BE2C (cell line): ENCODE data around the gene LRRC3B.

Experiments used
- DNase-seq: peaks from one replicate; pipeline ENCODE4 v3.0.0-alpha.2; 2020
- H3K27me3 ChIP-seq: fragments of 250-450 bp; sonication (Bioruptor Pico); 2 replicates; pipeline ENCODE4 v1.5.1; 2020; ENCODE audit warnings: mild to moderate bottlenecking
- H3K36me3 ChIP-seq: fragments of 250-450 bp; sonication (Bioruptor Pico); 2 replicates; pipeline ENCODE4 v1.5.1; 2020; ENCODE audit warnings: mild to moderate bottlenecking
- H3K4me1 ChIP-seq: fragments of 250-450 bp; sonication (Bioruptor Pico); 2 replicates; pipeline ENCODE4 v1.5.1; 2020
- H3K4me3 ChIP-seq: 2 replicates; pipeline ENCODE4 v1.5.1; 2011; ENCODE audit warnings: low read depth, low read length
- H3K9me3 ChIP-seq: fragments of 250-450 bp; sonication (Bioruptor Pico); 2 replicates; pipeline ENCODE4 v1.5.1; 2020
- CTCF ChIP-seq: IDR thresholded peaks from 2 replicates; pipeline ENCODE4 v1.5.1; 2012; ENCODE audit warnings: mild to moderate bottlenecking, low read depth, low read length

Gene LRRC3B

DNA sequence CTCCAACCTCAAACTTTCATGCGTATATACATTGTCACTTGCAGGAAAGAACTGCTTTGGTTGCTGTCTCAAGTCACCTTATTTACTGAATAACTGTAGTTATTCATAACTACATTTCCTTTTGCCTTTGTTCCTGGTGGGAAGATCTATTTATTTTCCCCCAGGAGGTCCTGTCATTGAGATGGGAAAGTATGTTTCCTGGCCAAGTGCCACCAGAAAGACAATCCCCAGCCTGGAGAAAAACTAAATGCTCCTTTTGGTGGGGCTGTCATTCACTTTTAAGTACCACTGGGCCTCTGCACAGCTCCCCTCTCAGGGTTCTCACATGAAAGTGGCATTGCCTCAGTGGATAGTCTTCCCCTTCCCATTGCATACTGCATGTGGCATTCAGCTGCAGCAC lies 59.8 kb downstream of the LRRC3B start:
- no peak for DNase-seq
- Histone ChIP-seq H3K27me3 (no peaks in the 10 kb centered on the region), H3K36me3 (no peaks in the 10 kb centered on the region), H3K9me3 (no peaks in the 10 kb centered on the region), H3K4me1 (no peaks in the 10 kb centered on the region), H3K4me3 (no peak overlapping the region)
- TF ChIP-seq CTCF: no peak

DNA sequence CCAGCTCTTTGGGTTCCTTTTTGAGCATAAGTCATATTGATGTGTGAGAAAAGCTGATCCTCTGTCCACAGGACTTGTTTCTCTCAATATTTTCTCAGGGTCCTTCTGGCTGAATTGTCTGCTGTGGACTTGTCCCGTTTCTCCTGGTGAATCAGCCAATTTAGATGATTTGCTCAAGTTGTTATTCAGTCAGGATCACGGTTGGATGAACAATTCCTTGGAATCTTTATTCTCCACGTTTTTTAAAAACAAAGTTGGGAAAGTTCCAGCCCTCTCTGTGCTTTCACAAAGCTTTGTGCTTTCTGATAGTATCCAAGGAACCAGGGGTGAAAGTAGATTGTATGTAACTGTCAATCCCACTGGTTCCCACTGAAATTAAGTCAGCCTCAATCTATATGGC lies 61.3 kb downstream of the LRRC3B start:
- Histone ChIP-seq H3K36me3 (no peaks in the 10 kb centered on the region), H3K4me3 (no peak overlapping the region), H3K4me1 (no peaks in the 10 kb centered on the region), H3K27me3 (no peaks in the 10 kb centered on the region), H3K9me3 (no peaks in the 10 kb centered on the region)
- no peak for TF ChIP-seq CTCF
- DNase-seq: no peak

DNA sequence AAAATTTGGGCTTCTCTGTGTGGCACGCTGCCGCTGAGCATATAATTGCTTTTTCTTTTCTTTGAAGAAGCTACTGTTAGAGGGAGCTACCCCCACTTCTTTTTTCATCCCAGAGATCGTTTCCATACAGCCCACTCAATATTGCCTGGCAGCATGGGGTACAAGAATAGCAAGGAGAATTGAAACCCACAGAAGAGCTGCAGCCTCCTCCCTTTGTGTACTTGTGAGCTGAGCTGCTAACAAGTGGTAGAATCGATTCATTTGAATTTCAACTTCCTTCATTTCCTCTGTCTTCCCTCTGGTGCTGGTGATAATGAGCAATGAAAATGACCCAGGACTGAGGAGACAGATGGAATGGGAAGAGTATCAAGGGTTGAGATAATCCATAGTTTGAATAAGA lies 64.9 kb downstream of the LRRC3B start:
- Histone ChIP-seq H3K27me3 (no peaks in the 10 kb centered on the region), H3K9me3 (no peaks in the 10 kb centered on the region), H3K4me1 (no peaks in the 10 kb centered on the region), H3K36me3 (no peaks in the 10 kb centered on the region), H3K4me3 (no peak overlapping the region)
- TF ChIP-seq CTCF: no peak
- no peak for DNase-seq

GRCh38 chr3:26699553-26699952 lies 77.0 kb downstream of the LRRC3B start:
- Histone ChIP-seq H3K4me1 (no peaks in the 10 kb centered on the region), H3K9me3 (no peaks in the 10 kb centered on the region), H3K4me3 (no peak overlapping the region), H3K27me3 (no peaks in the 10 kb centered on the region), H3K36me3 (no peaks in the 10 kb centered on the region)
- TF ChIP-seq CTCF: no peak
- no peak for DNase-seq

DNA sequence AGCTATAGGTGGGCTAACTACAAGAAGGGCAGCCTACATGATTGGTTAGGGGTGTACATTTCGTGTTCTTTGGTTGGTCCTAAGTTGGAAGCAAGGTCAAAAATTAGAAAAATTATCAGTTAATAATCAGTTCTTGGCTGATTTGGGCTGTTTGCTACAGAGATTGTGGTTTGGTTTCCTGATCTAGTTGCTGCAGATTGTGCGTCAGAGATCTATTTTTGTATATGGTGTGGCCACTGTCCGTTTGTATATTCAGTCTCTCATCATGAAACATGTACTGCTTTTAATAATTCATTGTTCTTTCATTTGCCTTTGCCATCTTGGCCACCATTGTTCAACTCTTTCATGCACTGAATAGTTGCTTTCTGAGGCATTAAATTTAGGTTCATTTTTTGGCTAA lies 80.9 kb downstream of the LRRC3B start:
- Histone ChIP-seq H3K36me3 (no peaks in the 10 kb centered on the region), H3K9me3 (no peaks in the 10 kb centered on the region), H3K4me1 (no peaks in the 10 kb centered on the region), H3K4me3 (no peak overlapping the region), H3K27me3 (no peaks in the 10 kb centered on the region)
- TF ChIP-seq CTCF: no peak
- no peak for DNase-seq

- no peak for TF ChIP-seq CTCF
- DNase-seq: no peak
- H3K36me3 ChIP-seq: no peaks in the 10 kb centered on the region
- H3K9me3 ChIP-seq: no peaks in the 10 kb centered on the region
- H3K4me1 ChIP-seq: no peaks in the 10 kb centered on the region
- no peaks in the 10 kb centered on the region for H3K27me3 ChIP-seq
- H3K4me3 ChIP-seq: no peak overlapping the region
These were observed 82.2 kb downstream of the LRRC3B start for GRCh38 chr3:26704736-26705135.
